ENCODE data around the gene TMCC3. TPM values are rescaled to one million over a fixed set of nuclear protein-coding genes. Genes with fewer than 3 reads are reported as not detected.
A peak's percentile ranks its signal among the peaks of the same experiment; 100 is the strongest.

TMCC3 gene
- total RNA-seq, 3 donors from 2014 or later (not counting 1 experiment from before 2014, with no cell fraction given) = 20.1 to 29.3 (median 21.6) TPM

GRCh38 chr12:94678849-94679248 lies 28.5 kb upstream of the TMCC3 start:
- Mint-ChIP-seq H3K27me3 (ENCODE audit: low read depth in 2 of 2) (no peaks in the 10 kb centered on the region), H3K27ac (peak overlapping the region; percentile 73 to 74), H3K4me3 (peak overlapping the region; percentile 53), H3K4me1 (peaks cover 74 to 82% of the 10 kb centered on the region in 2 donors), H3K9me3 (peaks cover 0 to 3% of the 10 kb centered on the region in 2 donors), H3K36me3 (no peaks in the 10 kb centered on the region)
- Histone ChIP-seq H3K36me3 (ENCODE audit: control insufficient read depth, insufficient read depth, low read length) (no peaks in the 10 kb centered on the region), H3K4me3 (ENCODE audit: low read length) (no peak overlapping the region), H3K27me3 (ENCODE audit: control insufficient read depth, insufficient read depth, low read length) (no peaks in the 10 kb centered on the region), H3K9me3 (ENCODE audit: control insufficient read depth, insufficient read depth, low read length) (no peaks in the 10 kb centered on the region), H3K4me1 (ENCODE audit: control insufficient read depth, insufficient read depth, low read length) (peaks cover 57% of the 10 kb centered on the region), H3K27ac (ENCODE audit: low read length) (no peak overlapping the region)
- WGBS (ENCODE audit: insufficient coverage) = 87% methylated on average over 6 of the region's 6 CpGs
- TF ChIP-seq CTCF (IDR thresholded peaks at IDR 0.05) = no peak
- DNase-seq = no peak
- intact Hi-C loops (cut with micrococcal nuclease) = loop anchor here (5.0 kb wide), 2 partner anchors 217 to 417 kb away; no protein-coding TSS in a partner anchor
- no peak for ATAC-seq

GRCh38 chr12:94678379-94678778 lies 28.0 kb upstream of the TMCC3 start:
- H3K27ac Mint-ChIP-seq = peak overlapping the region; percentile 95
- Histone ChIP-seq H3K9me3 (ENCODE audit: control insufficient read depth, insufficient read depth, low read length) (no peaks in the 10 kb centered on the region), H3K4me3 (ENCODE audit: low read length) (no peak overlapping the region), H3K27me3 (ENCODE audit: control insufficient read depth, insufficient read depth, low read length) (no peaks in the 10 kb centered on the region), H3K4me1 (ENCODE audit: control insufficient read depth, insufficient read depth, low read length) (peaks cover 57% of the 10 kb centered on the region), H3K36me3 (ENCODE audit: control insufficient read depth, insufficient read depth, low read length) (no peaks in the 10 kb centered on the region), H3K27ac (ENCODE audit: low read length) (peak overlapping the region; percentile 87)
- no peaks in the 10 kb centered on the region for H3K27me3 Mint-ChIP-seq (ENCODE audit: low read depth in 2 of 2)
- H3K4me3 Mint-ChIP-seq = peak overlapping the region; percentile 63
- no peak for TF ChIP-seq CTCF (IDR thresholded peaks at IDR 0.05)
- 41% methylated on average over 4 of the region's 9 CpGs for WGBS (ENCODE audit: insufficient coverage)
- peaks cover 73 to 77% of the 10 kb centered on the region in 2 donors for H3K4me1 Mint-ChIP-seq
- no peaks in the 10 kb centered on the region for H3K36me3 Mint-ChIP-seq
- H3K9me3 Mint-ChIP-seq = peaks cover 0 to 3% of the 10 kb centered on the region in 2 donors
- intact Hi-C loops (cut with micrococcal nuclease) = loop anchor here (5.0 kb wide), 2 partner anchors 216 to 416 kb away; no protein-coding TSS in a partner anchor
- no peak for DNase-seq
- ATAC-seq = no peak

GRCh38 chr12:94677778-94678177 lies 27.4 kb upstream of the TMCC3 start:
- Mint-ChIP-seq H3K27me3 (ENCODE audit: low read depth in 2 of 2) (no peaks in the 10 kb centered on the region), H3K36me3 (no peaks in the 10 kb centered on the region), H3K4me3 (peak overlapping the region; percentile 63), H3K9me3 (peaks cover 0 to 3% of the 10 kb centered on the region in 2 donors), H3K4me1 (peaks cover 67 to 71% of the 10 kb centered on the region in 2 donors), H3K27ac (peak overlapping the region; percentile 95)
- peaks cover 53% of the 10 kb centered on the region for H3K4me1 ChIP-seq (ENCODE audit: control insufficient read depth, insufficient read depth, low read length)
- H3K27me3 ChIP-seq (ENCODE audit: control insufficient read depth, insufficient read depth, low read length) = no peaks in the 10 kb centered on the region
- TF ChIP-seq CTCF (IDR thresholded peaks at IDR 0.05) = no peak
- H3K27ac ChIP-seq (ENCODE audit: low read length) = peak overlapping the region; percentile 87
- no peak overlapping the region for H3K4me3 ChIP-seq (ENCODE audit: low read length)
- peak; percentile 51 to 54 (median 54) for ATAC-seq
- peak in 1 of 2 donors; percentile 47 for DNase-seq
- intact Hi-C loops (cut with micrococcal nuclease) = loop anchor here (1.0 to 5.0 kb wide), 5 partner anchors 48 to 415 kb away; partner anchors contain the start of gene NDUFA12
- no peaks in the 10 kb centered on the region for H3K9me3 ChIP-seq (ENCODE audit: control insufficient read depth, insufficient read depth, low read length)
- H3K36me3 ChIP-seq (ENCODE audit: control insufficient read depth, insufficient read depth, low read length) = no peaks in the 10 kb centered on the region
- WGBS (ENCODE audit: insufficient coverage) = 100% methylated on average over 1 of the region's 1 CpG

GRCh38 chr12:94676922-94677321 lies 26.6 kb upstream of the TMCC3 start:
- DNase-seq = no peak
- peak overlapping the region; percentile 95 for H3K27ac Mint-ChIP-seq
- H3K4me1 ChIP-seq (ENCODE audit: control insufficient read depth, insufficient read depth, low read length) = peaks cover 45% of the 10 kb centered on the region
- H3K4me3 Mint-ChIP-seq = peak overlapping the region; percentile 87
- peaks cover 59 to 63% of the 10 kb centered on the region in 2 donors for H3K4me1 Mint-ChIP-seq
- WGBS (ENCODE audit: insufficient coverage) = 94% methylated on average over 2 of the region's 2 CpGs
- H3K27me3 ChIP-seq (ENCODE audit: control insufficient read depth, insufficient read depth, low read length) = no peaks in the 10 kb centered on the region
- H3K36me3 Mint-ChIP-seq = no peaks in the 10 kb centered on the region
- no peak overlapping the region for H3K4me3 ChIP-seq (ENCODE audit: low read length)
- no peaks in the 10 kb centered on the region for H3K27me3 Mint-ChIP-seq (ENCODE audit: low read depth in 2 of 2)
- no peak for ATAC-seq
- H3K27ac ChIP-seq (ENCODE audit: low read length) = peak overlapping the region; percentile 87
- no peaks in the 10 kb centered on the region for H3K9me3 ChIP-seq (ENCODE audit: control insufficient read depth, insufficient read depth, low read length)
- H3K36me3 ChIP-seq (ENCODE audit: control insufficient read depth, insufficient read depth, low read length) = no peaks in the 10 kb centered on the region
- TF ChIP-seq CTCF (IDR thresholded peaks at IDR 0.05) = no peak
- intact Hi-C loops (cut with micrococcal nuclease) = loop anchor here (1.0 to 5.0 kb wide), 7 partner anchors 27 to 415 kb away; partner anchors contain the start of gene NDUFA12
- peaks cover 0 to 3% of the 10 kb centered on the region in 2 donors for H3K9me3 Mint-ChIP-seq
